Body of pancreas (tissue), 4 donors: ENCODE data around the gene SLC15A2. TPM values are rescaled to one million over a fixed set of nuclear protein-coding genes. Genes with fewer than 3 reads are reported as not detected.
A peak's percentile ranks its signal among the peaks of the same experiment; 100 is the strongest.

Experiments
- ATAC-seq: fragments of 150-250 bp; one replicate; pipeline ENCODE4 v1.9.1; 2016
- DNase-seq, 4 donors: peaks; one replicate each; pipeline ENCODE4 v3.0.0-alpha.2; 2019
- H3K27ac ChIP-seq, 4 donors: fragments of 200-600 bp; sonication (generic); 1 replicate in 3 of 4; 2 replicates in 1 of 4; pipeline versions ENCODE4 v1.5.1 to v1.6.1; 2016 to 2019; ENCODE audit warnings: mild to moderate bottlenecking in 1 of 4, mixed read lengths in 1 of 4, moderate library complexity in 1 of 4
- H3K27me3 ChIP-seq, 2 donors: fragments of 200-600 bp; sonication (generic); one replicate each; pipeline ENCODE4 v1.6.0; 2016; ENCODE audit warnings: mild to moderate bottlenecking in 1 of 2
- H3K36me3 ChIP-seq, 2 donors: fragments of 200-600 bp; sonication (generic); replicated peaks in 1 of 2; 2 replicates each; pipeline ENCODE4 v1.5.1; 2016; ENCODE audit warnings: low read depth in 2 of 2; ENCODE audit not compliant: insufficient read depth in 1 of 2
- H3K4me1 ChIP-seq: fragments of 200-600 bp; sonication (generic); one replicate; pipeline ENCODE4 v1.6.0; 2016
- H3K4me3 ChIP-seq, 2 donors: fragments of 200-600 bp; sonication (generic); 1 replicate in 1 of 2; 2 replicates in 1 of 2; pipeline ENCODE4 v1.5.1; 2016 to 2019
- H3K9me3 ChIP-seq, 3 donors: fragments of 200-600 bp; sonication (generic); 1 replicate in 2 of 3; 2 replicates in 1 of 3; pipeline ENCODE4 v1.5.1; 2016
- POLR2A ChIP-seq, 3 donors: fragments of 450-650 bp; IDR thresholded peaks; one replicate each; pipeline ENCODE4 v1.6.1; 2016; ENCODE audit warnings: antibody characterized with exemption in 3 of 3, mild to moderate bottlenecking in 2 of 3
- WGBS, 2 donors: methylation state at CpG; one replicate each; pipeline ENCODE4 v1.1.5; 2017; 5-methylcytosine and 5-hydroxymethylcytosine counted together
- intact Hi-C: fragments of 100-400 bp; cut with DNase I; formaldehyde crosslinking; loops from one replicate; pipeline ENCODE4 v1.15.1; 2023
- total RNA-seq, 2 donors: library from RNA; depleted of rRNA; stranded (reverse); fragments of >200 nt; gene quantifications; one replicate each; pipeline ENCODE4 v1.1.0, GENCODE V29; 2016
- TF ChIP-seq, protein P1 (sequence below), 7 experiments: fragments of 450-650 bp in 4 of 7; fragments of 200-600 bp in 3 of 7; sonication (generic) in 3 of 7; IDR thresholded peaks; one replicate each; pipeline ENCODE4 v1.5.1; 2016 to 2019; ENCODE audit warnings: antibody characterized with exemption in 7 of 7

SLC15A2 gene
- total RNA-seq, 2 donors from 2014 or later, result 2.3 TPM

DNA sequence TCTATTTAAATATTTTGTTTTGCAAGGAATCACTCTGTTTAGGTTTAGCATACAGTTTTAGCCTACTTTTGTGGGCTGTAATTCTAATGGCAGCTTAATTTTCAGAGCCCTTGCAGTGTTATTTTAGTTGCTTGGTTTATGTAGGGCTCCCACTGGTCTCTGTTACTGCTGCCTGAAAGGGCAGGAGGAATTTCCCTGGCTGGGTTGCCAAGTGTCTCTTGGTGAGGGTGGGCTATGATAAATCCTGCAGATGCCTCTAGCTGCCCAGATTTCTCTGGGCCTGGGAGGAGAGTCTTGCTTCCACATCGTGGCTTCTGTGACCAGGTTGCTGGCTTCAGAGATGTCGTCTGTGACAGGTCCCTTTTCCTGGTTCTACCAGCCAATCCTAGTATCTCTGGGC lies 91.6 kb downstream of the SLC15A2 start:
- ATAC-seq, result no peak
- no peaks in the 10 kb centered on the region for H3K27me3 ChIP-seq
- TF ChIP-seq, protein P1, sequence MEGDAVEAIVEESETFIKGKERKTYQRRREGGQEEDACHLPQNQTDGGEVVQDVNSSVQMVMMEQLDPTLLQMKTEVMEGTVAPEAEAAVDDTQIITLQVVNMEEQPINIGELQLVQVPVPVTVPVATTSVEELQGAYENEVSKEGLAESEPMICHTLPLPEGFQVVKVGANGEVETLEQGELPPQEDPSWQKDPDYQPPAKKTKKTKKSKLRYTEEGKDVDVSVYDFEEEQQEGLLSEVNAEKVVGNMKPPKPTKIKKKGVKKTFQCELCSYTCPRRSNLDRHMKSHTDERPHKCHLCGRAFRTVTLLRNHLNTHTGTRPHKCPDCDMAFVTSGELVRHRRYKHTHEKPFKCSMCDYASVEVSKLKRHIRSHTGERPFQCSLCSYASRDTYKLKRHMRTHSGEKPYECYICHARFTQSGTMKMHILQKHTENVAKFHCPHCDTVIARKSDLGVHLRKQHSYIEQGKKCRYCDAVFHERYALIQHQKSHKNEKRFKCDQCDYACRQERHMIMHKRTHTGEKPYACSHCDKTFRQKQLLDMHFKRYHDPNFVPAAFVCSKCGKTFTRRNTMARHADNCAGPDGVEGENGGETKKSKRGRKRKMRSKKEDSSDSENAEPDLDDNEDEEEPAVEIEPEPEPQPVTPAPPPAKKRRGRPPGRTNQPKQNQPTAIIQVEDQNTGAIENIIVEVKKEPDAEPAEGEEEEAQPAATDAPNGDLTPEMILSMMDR (IDR thresholded peaks at IDR 0.05), result no peak
- TF ChIP-seq POLR2A (IDR thresholded peaks at IDR 0.05), result no peak
- intact Hi-C loops, result no loop called here
- no peaks in the 10 kb centered on the region for H3K36me3 ChIP-seq
- WGBS, 2 donors, result 85 to 95% methylated on average over 2 of the region's 2 CpGs
- no peak overlapping the region for H3K27ac ChIP-seq
- peaks cover 8% of the 10 kb centered on the region for H3K4me1 ChIP-seq
- no peak overlapping the region for H3K4me3 ChIP-seq
- H3K9me3 ChIP-seq, result no peaks in the 10 kb centered on the region
- no peak for DNase-seq

DNA sequence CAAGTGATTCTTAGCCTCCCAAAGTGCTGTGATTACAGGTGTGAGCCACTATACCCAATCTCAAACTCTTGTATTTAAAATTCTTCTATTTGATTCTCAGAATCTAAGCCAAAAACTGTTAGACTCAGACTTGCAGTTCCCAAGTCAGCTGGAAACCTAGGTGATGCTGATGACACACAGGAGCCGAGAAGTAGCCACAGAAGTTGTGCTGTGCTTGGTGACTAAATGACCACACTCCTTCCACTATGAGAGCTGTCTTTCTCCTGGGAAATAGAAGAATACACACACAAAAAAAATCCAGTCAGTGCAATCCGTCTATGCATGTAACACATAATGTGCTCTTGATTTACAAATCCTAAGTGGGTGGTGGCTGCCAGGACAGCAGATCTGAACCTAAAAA lies 93.9 kb downstream of the SLC15A2 start:
- H3K27me3 ChIP-seq, result no peaks in the 10 kb centered on the region
- H3K4me1 ChIP-seq, result peaks cover 7% of the 10 kb centered on the region
- no peak for ATAC-seq
- H3K9me3 ChIP-seq, result no peaks in the 10 kb centered on the region
- H3K4me3 ChIP-seq, result no peak overlapping the region
- H3K36me3 ChIP-seq, result no peaks in the 10 kb centered on the region
- no peak overlapping the region for H3K27ac ChIP-seq
- no peak for DNase-seq
- intact Hi-C loops, result no loop called here
- TF ChIP-seq POLR2A (IDR thresholded peaks at IDR 0.05), result no peak
- TF ChIP-seq, protein P1 (IDR thresholded peaks at IDR 0.05), result no peak
- 85 to 91% methylated on average over 2 of the region's 2 CpGs for WGBS, 2 donors

DNA sequence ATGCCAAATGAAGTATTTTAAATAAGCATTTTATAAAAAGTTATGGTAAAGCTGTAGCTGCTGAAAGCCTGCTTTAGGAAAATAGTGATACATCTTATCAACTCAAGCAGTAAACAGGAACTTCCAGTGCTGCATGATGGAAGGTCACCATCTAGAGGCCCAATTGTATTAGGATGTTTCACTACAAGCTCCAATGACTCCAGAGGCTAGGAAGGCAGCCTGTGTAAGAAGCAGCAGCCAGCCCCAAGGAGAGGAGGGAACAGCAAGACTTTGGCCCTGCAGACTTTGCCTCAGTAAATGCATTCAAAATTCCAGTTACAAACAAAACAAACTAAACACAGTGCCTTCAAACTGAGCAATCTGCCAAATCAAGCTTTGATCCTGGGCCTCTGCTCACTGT lies 95.7 kb downstream of the SLC15A2 start:
- Histone ChIP-seq H3K36me3 (no peaks in the 10 kb centered on the region), H3K4me1 (peaks cover 7% of the 10 kb centered on the region), H3K27me3 (no peaks in the 10 kb centered on the region), H3K4me3 (no peak overlapping the region), H3K9me3 (no peaks in the 10 kb centered on the region), H3K27ac (no peak overlapping the region)
- TF ChIP-seq POLR2A (IDR thresholded peaks at IDR 0.05), result no peak
- TF ChIP-seq, protein P1 (IDR thresholded peaks at IDR 0.05), result peak in 6 of 7 experiments; percentile 15 to 56 (median 50)
- DNase-seq (peak in 3 of 4 donors; percentile 24 to 55 (median 39)), ATAC-seq (peak; percentile 45)
- intact Hi-C loops, result loop anchor here (10.0 kb wide), 1 partner anchor 105 kb away; no protein-coding TSS in a partner anchor

DNA sequence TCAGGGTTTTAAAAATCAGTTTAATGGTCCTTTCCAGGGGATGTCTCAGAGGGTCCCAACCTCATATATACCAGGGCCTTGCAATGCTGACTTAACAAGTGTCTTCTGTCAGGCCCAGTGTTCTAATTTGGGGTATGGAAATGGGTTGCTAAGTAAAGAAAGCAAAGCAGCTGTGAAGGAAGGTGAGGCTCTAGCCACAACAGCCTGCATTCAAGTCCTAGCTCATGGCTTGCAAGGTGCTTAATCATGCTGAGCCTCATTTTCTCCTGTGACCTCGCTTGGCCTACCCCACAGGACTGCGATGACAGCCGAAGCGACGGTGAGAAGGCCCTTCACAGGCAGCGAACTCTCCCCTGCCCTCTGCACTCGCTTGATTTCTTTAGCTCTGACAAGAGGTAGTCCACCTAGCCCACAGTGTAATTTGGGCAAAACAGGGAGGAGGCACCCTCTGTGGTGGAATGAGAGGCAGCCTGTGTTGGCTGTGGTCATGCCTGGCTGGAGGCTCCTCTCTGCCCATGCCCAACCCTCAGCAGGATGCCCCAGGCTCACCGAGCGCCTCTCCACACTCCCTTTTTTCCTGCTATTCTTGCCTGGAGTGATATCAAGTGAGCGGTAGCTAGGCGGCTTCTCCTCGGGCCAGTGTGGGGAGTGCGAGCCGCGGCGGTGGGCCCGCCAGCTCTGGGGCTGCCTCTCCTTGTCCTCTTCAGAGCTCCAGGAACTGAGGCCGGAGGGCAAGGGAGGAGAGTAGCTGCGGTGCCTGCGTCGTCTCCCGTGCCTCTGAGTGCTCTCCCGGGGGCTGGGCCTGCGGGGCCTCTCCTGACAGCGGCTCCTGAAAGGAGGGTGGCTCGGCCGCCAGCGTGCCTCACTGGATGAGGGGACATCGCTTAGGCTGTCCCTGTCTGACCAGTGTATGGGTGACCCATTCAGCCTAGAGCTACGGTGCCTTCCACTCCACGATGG lies 98.7 kb downstream of the SLC15A2 start:
- intact Hi-C loops, result loop anchor here (10.0 kb wide), 1 partner anchor 108 kb away; no protein-coding TSS in a partner anchor
- Histone ChIP-seq H3K27ac (no peak overlapping the region), H3K4me3 (no peak overlapping the region), H3K27me3 (no peaks in the 10 kb centered on the region), H3K9me3 (no peaks in the 10 kb centered on the region), H3K4me1 (peaks cover 7% of the 10 kb centered on the region), H3K36me3 (no peaks in the 10 kb centered on the region)
- TF ChIP-seq, protein P1 (IDR thresholded peaks at IDR 0.05), result no peak
- TF ChIP-seq POLR2A (IDR thresholded peaks at IDR 0.05), result no peak
- 92 to 93% methylated on average over 17 to 31 of the region's 31 CpGs for WGBS, 2 donors
- ATAC-seq, result no peak
- DNase-seq, result no peak

Other genes with a start within 250 kb of the SLC15A2 start
- gene HCLS1, start 233.5 kb upstream of the SLC15A2 start, total RNA-seq, result 10 to 100 TPM; 12.2 to 17.1 TPM
- 10 to 100 TPM; 46.4 to 59.0 TPM for gene GOLGB1, start 144.7 kb upstream of the SLC15A2 start, total RNA-seq
- gene IQCB1, start 59.3 kb upstream of the SLC15A2 start, total RNA-seq, result 10 to 100 TPM; 12.5 to 30.9 TPM
- 10 to 100 TPM in 1 of 2 donors, 1 to 10 TPM in 1; 2.9 to 16.8 TPM for gene EAF2, start 59.2 kb upstream of the SLC15A2 start, total RNA-seq
- 1 to 10 TPM; 2.9 to 4.6 TPM for gene ILDR1, start 127.8 kb downstream of the SLC15A2 start, total RNA-seq
- 1 to 10 TPM; 2.9 to 7.6 TPM for gene CD86, start 161.0 kb downstream of the SLC15A2 start, total RNA-seq